Activated T-cell treated with anti-CD3 and anti-CD28 coated beads, Interleukin-2, amount 50 U/mL, for 4 hours (primary cell): ENCODE data around the gene SGK1. TPM values are rescaled to one million over a fixed set of nuclear protein-coding genes. Genes with fewer than 3 reads are reported as not detected.

Source experiments
- ATAC-seq, 2 donors: fragments of 200-7000 bp; cut with Tn5 transposase; one replicate each; pipeline ENCODE4 v1.10.0; 2021
- DNase-seq: peaks from one replicate; pipeline ENCODE4 v3.0.0-alpha.2; 2020
- H3K27me3 Mint-ChIP-seq: one replicate; pipeline ENCODE4 v1.8.0; 2021; ENCODE audit warnings: low read depth, mixed read lengths
- H3K36me3 Mint-ChIP-seq: one replicate; pipeline ENCODE4 v1.8.0; 2022; ENCODE audit warnings: mixed read lengths; ENCODE audit not compliant: insufficient read depth
- H3K4me1 Mint-ChIP-seq: one replicate; pipeline ENCODE4 v1.8.0; 2021; ENCODE audit warnings: low read depth, mixed read lengths
- H3K4me3 Mint-ChIP-seq: one replicate; pipeline ENCODE4 v1.8.0; 2021; ENCODE audit warnings: mild to moderate bottlenecking, moderate library complexity, mixed read lengths
- H3K9me3 Mint-ChIP-seq: one replicate; pipeline ENCODE4 v1.8.0; 2021; ENCODE audit warnings: mixed read lengths
- total RNA-seq, 3 donors: library from RNA; stranded (reverse); gene quantifications; one replicate each; pipeline ENCODE4 v1.2.1, GENCODE V29; 2021

The SGK1 gene
- total RNA-seq, result 10 to 100 TPM; 26.4 to 40.4 (median 36.9) TPM

GRCh38 chr6:134317471-134318131 lies at the start of gene SGK1:
Gene SGK1, minus strand, starts transcription at chr6:134318112. Its CDS starts 652 bp downstream, at chr6:134317460.
- H3K27me3 Mint-ChIP-seq, result peaks cover 25% of the 10 kb centered on the region
- peak within 1 kb of the TSS; percentile 87 for H3K4me3 Mint-ChIP-seq
- no peaks in the 10 kb centered on the region for H3K36me3 Mint-ChIP-seq
- ATAC-seq (peak; percentile 79), DNase-seq (peak; percentile 21)
- H3K4me1 Mint-ChIP-seq, result peaks cover 15% of the 10 kb centered on the region
- H3K9me3 Mint-ChIP-seq, result no peaks in the 10 kb centered on the region

- Mint-ChIP-seq H3K4me1 (no peaks in the 10 kb centered on the region), H3K36me3 (no peaks in the 10 kb centered on the region), H3K9me3 (no peaks in the 10 kb centered on the region), H3K4me3 (no peak overlapping the region), H3K27me3 (no peaks in the 10 kb centered on the region)
- no peak for ATAC-seq
- DNase-seq, result no peak
These were observed 45.6 kb upstream of the SGK1 start for GRCh38 chr6:134363323-134364039.

- no peaks in the 10 kb centered on the region for H3K4me1 Mint-ChIP-seq
- no peak overlapping the region for H3K4me3 Mint-ChIP-seq
- H3K9me3 Mint-ChIP-seq, result peaks cover 3% of the 10 kb centered on the region
- no peak for DNase-seq
- H3K36me3 Mint-ChIP-seq, result no peaks in the 10 kb centered on the region
- no peaks in the 10 kb centered on the region for H3K27me3 Mint-ChIP-seq
- ATAC-seq, result no peak
These were observed 43.1 kb upstream of the SGK1 start for GRCh38 chr6:134361011-134361410.

- no peak overlapping the region for H3K4me3 Mint-ChIP-seq
- H3K36me3 Mint-ChIP-seq, result no peaks in the 10 kb centered on the region
- H3K4me1 Mint-ChIP-seq, result no peaks in the 10 kb centered on the region
- H3K27me3 Mint-ChIP-seq, result no peaks in the 10 kb centered on the region
- ATAC-seq, result no peak
- DNase-seq, result no peak
- H3K9me3 Mint-ChIP-seq, result peaks cover 9% of the 10 kb centered on the region
These were observed 41.4 kb upstream of the SGK1 start for GRCh38 chr6:134359302-134359701.

- Mint-ChIP-seq H3K4me3 (no peak overlapping the region), H3K27me3 (no peaks in the 10 kb centered on the region), H3K36me3 (no peaks in the 10 kb centered on the region), H3K9me3 (peaks cover 9% of the 10 kb centered on the region), H3K4me1 (peaks cover 2% of the 10 kb centered on the region)
- ATAC-seq (no peak), DNase-seq (no peak)
These were observed 40.4 kb upstream of the SGK1 start for GRCh38 chr6:134358320-134358719.

GRCh38 chr6:134357022-134357487 lies 39.1 kb upstream of the SGK1 start:
- Mint-ChIP-seq H3K4me3 (no peak overlapping the region), H3K27me3 (no peaks in the 10 kb centered on the region), H3K9me3 (peaks cover 9% of the 10 kb centered on the region), H3K36me3 (no peaks in the 10 kb centered on the region), H3K4me1 (peaks cover 15% of the 10 kb centered on the region)
- no peak for ATAC-seq
- DNase-seq, result no peak

- no peaks in the 10 kb centered on the region for H3K27me3 Mint-ChIP-seq
- H3K36me3 Mint-ChIP-seq, result no peaks in the 10 kb centered on the region
- H3K9me3 Mint-ChIP-seq, result peaks cover 9% of the 10 kb centered on the region
- no peak for DNase-seq
- ATAC-seq, result no peak
- peaks cover 21% of the 10 kb centered on the region for H3K4me1 Mint-ChIP-seq
- H3K4me3 Mint-ChIP-seq, result no peak overlapping the region
These were observed 38.5 kb upstream of the SGK1 start for GRCh38 chr6:134356405-134356804.

- Mint-ChIP-seq H3K36me3 (no peaks in the 10 kb centered on the region), H3K4me1 (peaks cover 24% of the 10 kb centered on the region), H3K4me3 (no peak overlapping the region), H3K9me3 (peaks cover 9% of the 10 kb centered on the region), H3K27me3 (no peaks in the 10 kb centered on the region)
- ATAC-seq (peak; percentile 74 to 85), DNase-seq (no peak)
These were observed 35.0 kb upstream of the SGK1 start for GRCh38 chr6:134352786-134353480.

GRCh38 chr6:134351615-134352474 lies 33.9 kb upstream of the SGK1 start:
- Mint-ChIP-seq H3K4me3 (peak overlapping the region; percentile 59), H3K9me3 (peaks cover 9% of the 10 kb centered on the region), H3K4me1 (peaks cover 24% of the 10 kb centered on the region), H3K27me3 (no peaks in the 10 kb centered on the region), H3K36me3 (no peaks in the 10 kb centered on the region)
- DNase-seq (no peak), ATAC-seq (peak; percentile 45 to 67)

- Mint-ChIP-seq H3K27me3 (no peaks in the 10 kb centered on the region), H3K4me3 (no peak overlapping the region), H3K9me3 (no peaks in the 10 kb centered on the region), H3K36me3 (no peaks in the 10 kb centered on the region), H3K4me1 (peaks cover 20% of the 10 kb centered on the region)
- no peak for DNase-seq
- ATAC-seq, result no peak
These were observed 30.2 kb upstream of the SGK1 start for GRCh38 chr6:134347885-134348805.

GRCh38 chr6:134346932-134347545 lies 29.1 kb upstream of the SGK1 start:
- Mint-ChIP-seq H3K9me3 (no peaks in the 10 kb centered on the region), H3K4me3 (no peak overlapping the region), H3K27me3 (no peaks in the 10 kb centered on the region), H3K4me1 (peaks cover 9% of the 10 kb centered on the region), H3K36me3 (no peaks in the 10 kb centered on the region)
- ATAC-seq (no peak), DNase-seq (no peak)

GRCh38 chr6:134345789-134346188 lies 27.9 kb upstream of the SGK1 start:
- Mint-ChIP-seq H3K36me3 (no peaks in the 10 kb centered on the region), H3K4me1 (no peaks in the 10 kb centered on the region), H3K4me3 (no peak overlapping the region), H3K9me3 (no peaks in the 10 kb centered on the region), H3K27me3 (no peaks in the 10 kb centered on the region)
- DNase-seq, result no peak
- no peak for ATAC-seq

- DNase-seq (no peak), ATAC-seq (no peak)
- H3K4me3 Mint-ChIP-seq, result no peak overlapping the region
- H3K4me1 Mint-ChIP-seq, result peaks cover 1% of the 10 kb centered on the region
- no peaks in the 10 kb centered on the region for H3K27me3 Mint-ChIP-seq
- no peaks in the 10 kb centered on the region for H3K9me3 Mint-ChIP-seq
- H3K36me3 Mint-ChIP-seq, result no peaks in the 10 kb centered on the region
These were observed 25.2 kb upstream of the SGK1 start for GRCh38 chr6:134343066-134343465.
